Measurements from ENCODE around the gene TMEM200B.
A peak's percentile ranks its signal among the peaks of the same experiment; 100 is the strongest.
"Not testable (repeated sequence)": the region's sequence is repeated elsewhere in the genome, so short reads cannot be mapped to it uniquely, and the experiment has no call there.

The TMEM200B gene

GRCh38 chr1:29123887-29124365 is at the start of gene TMEM200B:
TMEM200B (minus strand) TSS chr1:29123903; CDS start chr1:29121828, 2,075 bp downstream.
- no peak for DNase-seq (ENCODE audit: low read depth)

GRCh38 chr1:29172415-29172939 is 48.8 kb upstream of the TMEM200B start:
- DNase-seq (ENCODE audit: low read depth), result no peak

DNA sequence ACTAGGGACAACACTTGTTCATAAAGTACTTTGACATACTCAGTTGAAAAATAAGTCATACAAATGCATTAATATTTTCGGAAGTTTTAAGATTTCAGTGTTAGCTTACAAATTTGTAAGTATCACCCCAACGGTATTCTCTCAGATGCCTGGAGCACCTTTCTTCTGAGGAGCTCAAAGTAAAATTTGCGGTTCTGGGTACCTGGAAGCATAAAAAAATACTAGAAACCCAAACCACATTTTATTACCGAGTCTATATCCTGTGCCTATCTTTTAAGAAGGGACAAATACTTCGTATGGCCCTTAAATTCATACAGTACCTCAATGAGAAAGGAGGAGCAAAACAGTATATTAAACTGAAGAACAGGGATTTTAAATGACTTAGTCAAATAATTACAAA is 47.8 kb upstream of the TMEM200B start:
- DNase-seq (ENCODE audit: low read depth), result no peak

DNA sequence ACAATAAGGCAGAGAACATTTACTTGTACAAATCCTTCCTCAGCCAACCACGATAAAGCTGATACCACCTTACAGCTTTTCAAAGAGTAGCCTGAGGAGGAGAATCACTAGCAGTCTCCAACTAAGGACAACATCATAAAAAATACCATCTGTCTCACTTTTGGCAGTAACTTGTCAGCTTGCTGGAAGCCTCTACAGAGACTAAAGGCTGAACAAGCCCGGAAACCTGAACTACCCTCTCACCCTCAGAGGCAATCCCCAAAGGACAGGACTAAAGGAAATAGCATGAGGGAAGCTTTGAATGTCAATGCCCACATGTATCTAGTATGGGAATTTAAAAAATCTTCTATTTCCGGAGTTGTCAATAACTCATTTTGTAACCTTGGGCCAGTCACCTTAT is 47.4 kb upstream of the TMEM200B start:
- peak; percentile 32 for DNase-seq (ENCODE audit: low read depth)

DNA sequence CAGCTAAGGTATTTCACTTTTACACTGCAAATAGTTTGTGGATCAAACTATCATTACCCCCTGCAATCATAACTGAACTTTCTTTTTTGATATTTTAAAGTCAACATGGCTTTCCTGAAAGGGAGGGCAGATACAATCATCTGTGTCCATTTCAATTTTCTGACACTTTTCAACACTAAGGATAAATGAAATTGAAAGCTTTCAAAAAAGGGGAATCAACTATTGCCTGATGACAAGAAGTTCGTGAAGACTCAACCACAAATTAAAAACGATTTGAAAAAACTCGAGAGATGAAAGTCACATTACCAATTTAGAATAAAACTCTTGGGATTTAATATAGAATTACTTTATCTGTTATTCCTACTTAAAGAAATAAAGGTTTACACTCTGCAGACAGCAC is 46.3 kb upstream of the TMEM200B start:
- no peak for DNase-seq (ENCODE audit: low read depth)

DNA sequence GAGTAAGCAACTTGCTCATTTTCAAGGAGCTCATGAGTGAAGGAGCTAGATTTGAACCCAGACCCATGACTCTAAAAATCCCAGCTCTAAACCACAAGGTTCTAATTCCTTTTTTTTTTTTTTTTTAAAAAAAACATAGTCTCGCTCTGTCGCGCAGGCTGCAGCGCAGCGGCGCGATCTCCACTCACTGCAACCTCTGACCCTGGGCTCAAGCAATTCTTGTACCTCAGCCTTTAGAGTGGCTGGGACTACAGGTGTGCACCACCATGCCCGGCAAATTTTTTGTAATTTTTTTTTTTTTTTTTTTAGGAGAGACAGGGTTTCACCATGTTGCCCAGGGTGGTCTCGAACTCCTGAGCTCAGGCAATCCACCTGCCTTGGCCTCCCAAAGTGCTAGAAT is 44.2 kb upstream of the TMEM200B start:
- DNase-seq (ENCODE audit: low read depth), result no peak

- DNase-seq (ENCODE audit: low read depth), result no peak
Measured at GRCh38 chr1:29166291-29166878, 42.7 kb upstream of the TMEM200B start.

GRCh38 chr1:29164588-29164987 is 40.9 kb upstream of the TMEM200B start:
- DNase-seq (ENCODE audit: low read depth), result no peak

GRCh38 chr1:29162476-29163138 is 38.9 kb upstream of the TMEM200B start:
- no peak for DNase-seq (ENCODE audit: low read depth)

DNA sequence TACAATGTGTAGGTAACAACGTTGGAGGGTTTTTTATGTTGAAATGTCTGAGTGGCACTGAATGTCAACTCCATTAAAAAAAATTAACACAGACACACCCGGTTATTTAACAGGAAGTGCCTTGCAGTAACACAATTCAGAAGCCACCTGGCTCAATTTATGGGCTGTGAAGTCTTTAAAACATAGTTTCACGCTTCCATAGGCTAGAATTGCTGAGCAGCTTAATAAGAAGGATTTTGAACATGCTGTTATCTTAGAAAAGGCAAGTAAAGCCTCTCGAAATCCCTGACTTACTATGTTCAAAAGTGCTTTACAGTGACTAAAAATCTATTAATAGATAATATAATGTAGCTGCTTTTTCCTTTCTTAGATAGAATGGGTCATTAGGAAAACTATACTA is 38.3 kb upstream of the TMEM200B start:
- no peak for DNase-seq (ENCODE audit: low read depth)

- DNase-seq (ENCODE audit: low read depth), result no peak
Measured at GRCh38 chr1:29159773-29160172, 36.1 kb upstream of the TMEM200B start.

DNA sequence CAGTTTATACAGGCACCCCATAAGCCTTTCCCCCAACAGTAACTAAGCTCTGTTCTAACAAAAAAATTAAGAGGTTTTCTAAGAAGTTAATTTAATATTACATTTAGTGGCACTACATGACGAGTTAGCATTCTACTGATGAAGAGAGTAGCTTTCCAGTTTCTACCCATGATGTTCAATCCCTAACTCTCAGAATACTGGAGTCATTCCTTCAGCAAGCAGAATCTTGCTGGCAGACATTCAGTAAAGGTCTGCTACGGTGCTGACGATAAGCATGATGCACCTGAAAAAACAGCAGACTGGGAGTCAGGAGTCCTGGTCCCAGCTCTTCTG is 33.5 kb upstream of the TMEM200B start:
- no peak for DNase-seq (ENCODE audit: low read depth)

- DNase-seq (ENCODE audit: low read depth), result no peak
Measured at GRCh38 chr1:29156543-29157268, 33.0 kb upstream of the TMEM200B start.

GRCh38 chr1:29152046-29152805 is 28.5 kb upstream of the TMEM200B start:
- DNase-seq (ENCODE audit: low read depth), result no peak

GRCh38 chr1:29150346-29150745 is 26.6 kb upstream of the TMEM200B start:
- not testable (repeated sequence) for DNase-seq (ENCODE audit: low read depth)

DNA sequence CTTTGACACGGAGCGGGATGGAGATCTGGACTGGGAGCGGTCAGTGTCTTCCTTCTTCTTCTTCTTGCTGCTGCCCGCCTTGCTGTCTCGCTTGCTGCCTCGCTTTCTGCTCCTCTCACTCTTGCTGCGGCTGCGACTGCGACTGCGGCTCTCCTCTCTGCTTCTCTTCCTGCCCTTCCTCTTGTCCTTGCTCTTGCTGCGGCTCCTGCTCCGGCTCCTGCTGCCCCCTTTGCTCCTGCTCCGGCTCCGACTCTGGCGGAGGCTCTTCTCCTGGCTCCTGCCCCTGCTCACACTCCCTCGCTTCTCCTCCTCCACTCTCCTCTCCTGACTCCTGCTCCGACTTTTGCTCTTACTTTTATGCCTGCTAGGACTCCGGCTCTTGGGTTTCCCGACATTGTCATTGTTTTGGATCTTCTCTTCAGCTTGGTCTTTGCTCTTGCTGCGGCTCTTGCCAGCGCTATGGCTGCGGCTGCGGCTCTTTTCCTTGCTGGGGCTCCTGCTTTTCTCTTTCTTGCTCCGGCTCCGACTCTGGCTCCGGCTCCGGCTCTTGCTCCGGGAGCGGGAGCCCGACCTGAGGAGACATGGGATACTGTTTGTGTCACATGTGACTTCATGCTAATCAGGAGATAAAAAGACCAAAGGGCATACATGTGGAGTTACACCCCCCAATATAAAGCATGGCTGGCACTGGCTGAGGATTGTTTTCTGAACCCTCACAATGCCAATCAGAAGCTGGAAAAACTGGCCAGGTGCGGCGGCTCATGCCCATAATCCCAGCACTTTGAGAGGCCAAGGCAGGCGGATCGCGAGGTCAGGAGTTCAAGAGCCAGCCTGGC is 25.2 kb upstream of the TMEM200B start:
- no peak for DNase-seq (ENCODE audit: low read depth)

DNA sequence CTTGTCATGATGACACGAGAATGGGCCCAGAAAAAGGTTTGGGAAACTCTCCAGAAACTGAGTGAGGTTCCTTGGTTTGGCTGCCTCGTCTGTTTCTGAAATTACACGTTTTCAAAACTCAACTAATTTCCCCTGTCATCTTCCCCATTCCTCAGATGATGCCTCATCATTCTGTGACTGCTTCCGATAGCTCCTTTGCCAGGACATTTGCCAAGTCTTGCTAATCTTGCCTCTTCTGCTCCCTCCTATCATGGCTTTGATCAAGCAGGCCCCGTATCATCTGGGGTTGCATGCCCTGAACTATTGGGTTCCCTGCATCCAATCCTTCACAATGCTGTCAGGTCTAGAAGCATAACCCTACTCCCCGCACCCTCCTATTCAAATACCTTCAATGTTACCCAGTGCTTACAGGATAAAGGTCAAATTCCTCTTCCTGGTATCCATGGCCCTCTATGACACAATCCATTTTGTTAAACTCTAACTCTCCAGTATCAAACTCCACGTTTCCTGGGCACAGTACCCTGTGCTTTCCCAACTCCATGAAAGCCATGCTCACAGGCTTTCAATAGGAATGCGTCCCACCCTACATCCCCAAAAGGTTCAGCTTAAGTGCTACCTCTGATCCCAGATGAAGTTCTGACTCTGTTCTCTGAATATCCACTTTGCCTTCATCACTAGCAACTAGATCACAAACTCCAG is 22.2 kb upstream of the TMEM200B start:
- DNase-seq (ENCODE audit: low read depth), result no peak

- no peak for DNase-seq (ENCODE audit: low read depth)
Measured at GRCh38 chr1:29144178-29144577, 20.5 kb upstream of the TMEM200B start.

DNA sequence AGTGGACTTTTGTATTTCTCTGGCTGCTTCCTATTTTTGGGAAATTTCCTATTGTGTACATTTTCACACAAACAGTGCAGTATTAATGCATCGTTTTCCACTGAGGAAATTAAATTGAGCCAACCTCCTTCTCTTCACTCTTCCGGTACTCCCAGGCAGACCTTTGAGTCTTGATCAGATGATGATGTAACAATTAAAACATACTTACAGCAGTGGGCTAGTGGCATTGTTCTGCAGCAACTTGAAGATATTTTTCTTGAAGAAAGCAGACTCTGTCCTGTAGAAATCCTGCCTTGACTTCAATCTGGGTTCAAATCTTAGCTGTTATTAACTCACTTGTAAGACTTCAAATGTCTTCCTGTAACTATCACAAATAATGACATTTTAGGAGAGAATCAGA is 19.0 kb upstream of the TMEM200B start:
- DNase-seq (ENCODE audit: low read depth), result no peak

DNA sequence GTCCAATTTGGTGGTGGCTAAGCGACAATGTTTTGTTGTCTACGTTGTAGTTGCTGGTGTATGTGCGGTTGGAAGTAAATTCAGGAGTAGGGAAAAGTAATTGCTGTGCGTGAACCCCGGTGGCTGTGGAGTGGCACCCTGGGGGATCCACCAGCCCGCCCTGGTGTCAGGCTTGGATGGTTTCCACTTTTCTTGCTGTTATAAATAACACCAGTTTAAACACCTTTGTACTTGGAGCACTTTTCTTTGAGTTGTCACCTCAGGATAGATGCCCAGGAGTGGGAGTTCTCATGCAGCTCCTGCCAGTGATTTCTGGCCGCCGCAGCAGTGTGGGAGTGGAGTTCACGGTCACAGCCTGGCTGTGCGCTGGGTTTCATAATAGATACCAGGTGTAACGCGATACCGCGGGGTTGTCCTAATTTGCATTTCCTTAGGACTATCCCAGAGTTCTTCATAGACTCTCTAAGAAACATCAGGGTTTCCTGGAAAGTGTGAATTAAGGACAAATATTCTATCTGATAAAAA is 12.8 kb upstream of the TMEM200B start:
- DNase-seq (ENCODE audit: low read depth), result no peak

DNA sequence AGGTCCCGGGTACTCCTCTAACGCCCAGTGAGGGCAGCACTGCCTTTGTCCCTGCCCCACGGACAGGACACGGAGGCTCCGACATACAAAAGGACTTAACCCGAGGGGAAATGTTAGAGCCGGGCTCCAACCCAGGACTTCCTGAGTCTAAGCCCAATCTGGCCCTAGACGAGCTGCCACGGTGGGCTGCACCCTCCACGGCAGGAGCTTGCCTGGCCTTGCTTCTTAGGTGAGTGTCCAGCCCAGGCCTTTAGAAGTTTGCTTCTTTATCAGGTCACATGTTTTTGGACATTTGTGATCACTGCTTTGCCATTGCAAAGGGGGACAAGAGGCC is 11.0 kb upstream of the TMEM200B start:
- no peak for DNase-seq (ENCODE audit: low read depth)

Data from fibroblast of the conjunctiva (primary cell).